ENCODE data around the gene ACAA1.

GRCh38 chr3:38084334-38085310 is 52.3 kb downstream of the ACAA1 start:
- TF ChIP-seq CTCF (IDR thresholded peaks at IDR 0.05) = no peak
- TF ChIP-seq POLR2A (IDR thresholded peaks at IDR 0.05) = no peak

All from ovary (tissue), 3 donors.